Calu3 (cell line): ENCODE measurements around the gene ARF3. TPM values are rescaled to one million over a fixed set of nuclear protein-coding genes. Genes with fewer than 3 reads are reported as not detected.

Source experiments
- BruUV-seq: library from RNA; stranded (reverse); fragments of 400-500 nt; replicated peaks from 2 replicates; lab custom pipeline; 2021; lab: Mats Ljungman, UMichigan
- CTCF ChIA-PET: fragments of 300-600 bp; sonication (Branson Sonifier 250); formaldehyde crosslinking; loops from one replicate; lab custom pipeline; 2022; ENCODE audit warnings: antibody characterized with exemption; lab: Charles Lee
- DNase-seq: peaks from one replicate; pipeline ENCODE4 v3.0.0; 2022
- H3K27ac Mint-ChIP-seq: one replicate; pipeline ENCODE4 v1.8.0; 2022; ENCODE audit warnings: mixed read lengths; ENCODE audit not compliant: unreplicated experiment
- H3K27me3 Mint-ChIP-seq: one replicate; pipeline ENCODE4 v1.8.0; 2022; ENCODE audit warnings: mixed read lengths; ENCODE audit not compliant: unreplicated experiment
- H3K36me3 Mint-ChIP-seq: one replicate; pipeline ENCODE4 v1.8.0; 2022; ENCODE audit warnings: mild to moderate bottlenecking, moderate library complexity, mixed read lengths; ENCODE audit not compliant: insufficient read depth, unreplicated experiment
- H3K4me1 Mint-ChIP-seq: one replicate; pipeline ENCODE4 v1.8.0; 2022; ENCODE audit warnings: mild to moderate bottlenecking, low read depth, mixed read lengths; ENCODE audit not compliant: unreplicated experiment
- H3K4me3 Mint-ChIP-seq: one replicate; pipeline ENCODE4 v1.8.0; 2022; ENCODE audit warnings: mild to moderate bottlenecking, low read depth, moderate library complexity, mixed read lengths; ENCODE audit not compliant: unreplicated experiment
- H3K9me3 Mint-ChIP-seq: one replicate; pipeline ENCODE4 v1.8.0; 2022; ENCODE audit warnings: low read depth, mixed read lengths; ENCODE audit not compliant: unreplicated experiment
- CTCF ChIP-seq: fragments of 200-600 bp; IDR thresholded peaks from one replicate; pipeline ENCODE4 v1.8.0; 2022; ENCODE audit warnings: antibody characterized with exemption; ENCODE audit not compliant: unreplicated experiment
- intact Hi-C: fragments of 100-400 bp; cut with micrococcal nuclease; formaldehyde crosslinking; loops from one replicate; pipeline ENCODE4 v1.10.0; 2022; ENCODE audit not compliant: unreplicated experiment
- total RNA-seq: library from RNA; stranded (reverse); gene quantifications from 2 replicates; pipeline ENCODE4 v1.2.3, GENCODE V29; 2022

Gene ARF3
- total RNA-seq, 1 experiment from 2014 or later: 142 TPM

DNA sequence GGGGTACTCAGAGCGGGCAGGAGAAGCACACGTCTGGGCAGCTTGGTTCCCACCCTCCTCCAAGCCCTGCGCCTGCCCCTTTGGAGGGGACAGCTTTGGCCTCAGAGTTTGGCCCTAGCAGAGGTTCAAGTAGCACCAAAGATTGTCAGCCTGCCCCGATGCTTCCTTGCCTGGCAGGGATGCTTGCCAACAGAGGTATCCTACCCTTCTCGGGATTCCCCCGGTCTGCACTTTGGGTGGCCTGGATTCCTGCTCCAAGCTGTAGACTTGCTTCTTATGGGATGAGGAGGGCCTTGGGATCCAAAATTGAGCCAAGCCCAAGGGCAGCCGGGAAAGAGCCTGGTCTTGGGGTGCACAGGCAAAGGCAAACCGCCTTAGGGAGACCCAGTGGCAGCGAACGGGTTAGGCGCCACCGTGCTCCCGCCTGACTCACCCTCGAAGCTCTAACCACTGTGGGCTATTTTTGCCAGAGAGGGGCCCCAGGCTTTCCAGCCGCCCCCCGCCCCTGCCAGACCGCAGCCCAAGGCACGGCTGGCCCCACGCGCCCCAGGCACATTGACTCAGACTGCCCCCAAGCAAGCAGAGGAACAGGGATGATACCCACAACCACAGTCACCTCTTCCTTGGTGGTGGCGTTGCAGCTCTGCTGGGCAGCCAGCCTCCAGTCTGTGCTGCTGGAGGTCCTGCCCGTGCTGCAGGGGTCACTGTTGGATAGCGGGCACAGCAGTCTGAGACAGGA is 15.1 kb upstream of the ARF3 start:
- no peaks in the 10 kb centered on the region for H3K36me3 Mint-ChIP-seq
- H3K27me3 Mint-ChIP-seq: peaks cover 91% of the 10 kb centered on the region
- peak overlapping the region; percentile 58 for H3K4me3 Mint-ChIP-seq
- BruUV-seq: no TSS peak
- no peak for DNase-seq
- intact Hi-C loops: loop anchor here (10.0 kb wide), 1 partner anchor 118 kb away; the partner anchor contains the start of gene DDX23
- peak overlapping the region; percentile 13 for H3K27ac Mint-ChIP-seq
- H3K4me1 Mint-ChIP-seq: peaks cover 23% of the 10 kb centered on the region
- H3K9me3 Mint-ChIP-seq: no peaks in the 10 kb centered on the region
- CTCF ChIA-PET: interaction anchor here (0.5 kb wide), 1 partner anchor 10 kb away, joined by 5 read pairs; no protein-coding TSS in a partner anchor
- no peak for TF ChIP-seq CTCF

DNA sequence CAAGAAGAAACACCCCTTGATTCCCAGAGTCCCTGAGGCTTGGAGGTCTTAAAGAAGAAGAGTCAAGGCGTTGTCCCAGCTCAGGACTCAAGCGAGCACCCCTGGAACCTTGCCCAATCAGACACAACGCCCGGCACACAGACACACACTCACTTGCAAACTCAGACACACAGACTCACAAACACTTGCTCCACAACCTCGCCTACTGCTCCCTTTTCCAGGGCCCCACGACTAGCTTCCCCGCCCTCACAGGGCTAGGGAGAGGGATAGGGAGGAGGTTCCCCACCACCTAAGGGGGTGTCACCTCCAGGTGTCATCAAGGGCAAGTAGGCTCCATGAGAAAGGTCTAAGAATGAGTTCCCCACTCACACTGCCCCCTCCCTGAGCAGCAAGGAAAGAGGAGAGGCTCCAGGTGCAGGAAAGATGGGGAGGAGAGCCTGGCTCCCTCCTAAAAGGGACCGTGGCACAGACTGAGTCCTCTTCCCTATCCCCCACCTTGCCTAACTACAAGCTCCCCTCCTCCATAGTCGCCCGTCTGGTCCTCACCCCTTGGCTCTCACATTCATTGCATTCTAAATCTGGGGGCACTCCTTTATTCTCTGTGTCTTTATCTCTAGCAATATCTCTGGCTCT is 13.5 kb upstream of the ARF3 start:
- no peaks in the 10 kb centered on the region for H3K36me3 Mint-ChIP-seq
- no TSS peak for BruUV-seq
- TF ChIP-seq CTCF: no peak
- H3K27ac Mint-ChIP-seq: no peak overlapping the region
- intact Hi-C loops: loop anchor here (10.0 kb wide), 1 partner anchor 116 kb away; the partner anchor contains the start of gene DDX23
- peak overlapping the region; percentile 58 for H3K4me3 Mint-ChIP-seq
- H3K27me3 Mint-ChIP-seq: peaks cover 84% of the 10 kb centered on the region
- no peaks in the 10 kb centered on the region for H3K9me3 Mint-ChIP-seq
- no peak for DNase-seq
- peaks cover 18% of the 10 kb centered on the region for H3K4me1 Mint-ChIP-seq
- CTCF ChIA-PET: no interaction called here

- Mint-ChIP-seq H3K9me3 (no peaks in the 10 kb centered on the region), H3K27ac (no peak overlapping the region), H3K4me1 (peaks cover 18% of the 10 kb centered on the region), H3K27me3 (peaks cover 84% of the 10 kb centered on the region), H3K36me3 (no peaks in the 10 kb centered on the region), H3K4me3 (peak overlapping the region; percentile 19)
- intact Hi-C loops: loop anchor here (10.0 kb wide), 1 partner anchor 115 kb away; the partner anchor contains the start of gene DDX23
- CTCF ChIA-PET: no interaction called here
- DNase-seq: no peak
- no peak for TF ChIP-seq CTCF
- BruUV-seq: no TSS peak
These were observed 12.8 kb upstream of the ARF3 start for GRCh38 chr12:48969833-48970701.

- intact Hi-C loops: no loop called here
- Mint-ChIP-seq H3K36me3 (no peaks in the 10 kb centered on the region), H3K9me3 (no peaks in the 10 kb centered on the region), H3K4me3 (peak overlapping the region; percentile 19), H3K27ac (no peak overlapping the region), H3K27me3 (peaks cover 78% of the 10 kb centered on the region), H3K4me1 (peaks cover 18% of the 10 kb centered on the region)
- no peak for TF ChIP-seq CTCF
- no peak for DNase-seq
- CTCF ChIA-PET: no interaction called here
- BruUV-seq: no TSS peak
These were observed 12.0 kb upstream of the ARF3 start for GRCh38 chr12:48969160-48969771.
